GM12801 (cell line): ENCODE results near the gene FXYD7.

Experiments
- TF ChIP-seq, protein P1 (sequence below): IDR thresholded peaks from one replicate; pipeline ENCODE4 v1.5.1; 2011; ENCODE audit warnings: control low read depth; ENCODE audit not compliant: insufficient read length; ENCODE audit errors: extremely low read depth

FXYD7 gene

DNA sequence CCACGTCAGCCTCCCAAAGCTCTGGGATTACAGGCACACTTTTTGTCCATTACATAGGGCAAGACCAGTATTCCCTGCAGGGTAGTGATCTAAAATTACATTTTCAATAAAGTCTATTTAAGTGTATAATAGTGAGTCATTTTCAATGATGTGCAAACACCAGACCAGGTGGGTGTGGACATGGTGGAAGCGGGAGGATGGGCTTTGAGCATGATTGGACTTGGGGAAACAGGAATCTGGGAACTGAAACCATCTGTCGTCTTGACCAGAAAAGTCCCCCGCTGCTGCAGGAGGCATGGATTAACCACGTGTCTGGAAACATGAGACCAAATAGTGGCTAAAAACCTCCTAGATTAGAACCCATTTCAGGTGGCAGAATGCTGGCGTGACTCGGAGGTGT lies 22.6 kb upstream of the FXYD7 start:
- TF ChIP-seq, protein P1, sequence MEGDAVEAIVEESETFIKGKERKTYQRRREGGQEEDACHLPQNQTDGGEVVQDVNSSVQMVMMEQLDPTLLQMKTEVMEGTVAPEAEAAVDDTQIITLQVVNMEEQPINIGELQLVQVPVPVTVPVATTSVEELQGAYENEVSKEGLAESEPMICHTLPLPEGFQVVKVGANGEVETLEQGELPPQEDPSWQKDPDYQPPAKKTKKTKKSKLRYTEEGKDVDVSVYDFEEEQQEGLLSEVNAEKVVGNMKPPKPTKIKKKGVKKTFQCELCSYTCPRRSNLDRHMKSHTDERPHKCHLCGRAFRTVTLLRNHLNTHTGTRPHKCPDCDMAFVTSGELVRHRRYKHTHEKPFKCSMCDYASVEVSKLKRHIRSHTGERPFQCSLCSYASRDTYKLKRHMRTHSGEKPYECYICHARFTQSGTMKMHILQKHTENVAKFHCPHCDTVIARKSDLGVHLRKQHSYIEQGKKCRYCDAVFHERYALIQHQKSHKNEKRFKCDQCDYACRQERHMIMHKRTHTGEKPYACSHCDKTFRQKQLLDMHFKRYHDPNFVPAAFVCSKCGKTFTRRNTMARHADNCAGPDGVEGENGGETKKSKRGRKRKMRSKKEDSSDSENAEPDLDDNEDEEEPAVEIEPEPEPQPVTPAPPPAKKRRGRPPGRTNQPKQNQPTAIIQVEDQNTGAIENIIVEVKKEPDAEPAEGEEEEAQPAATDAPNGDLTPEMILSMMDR: no peak

DNA sequence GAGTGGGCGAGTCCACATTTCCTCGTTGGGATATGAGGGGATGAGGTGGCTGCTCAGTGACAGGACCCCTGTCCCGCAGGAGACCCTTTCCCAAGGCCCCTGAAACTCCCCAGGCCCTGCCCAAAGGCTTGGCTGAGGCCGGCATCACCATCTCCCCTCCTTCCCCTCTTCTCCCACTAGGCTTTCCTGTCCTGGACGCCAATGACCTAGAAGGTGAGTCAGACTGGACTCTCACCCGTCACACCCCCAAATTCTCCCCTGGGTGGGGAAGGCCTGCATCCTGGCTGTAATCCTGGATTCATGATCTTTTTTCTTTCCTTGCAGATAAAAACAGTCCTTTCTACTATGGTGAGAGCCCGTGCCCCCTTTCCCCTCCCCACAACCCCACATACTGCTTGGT lies 22.2 kb upstream of the FXYD7 start:
- TF ChIP-seq, protein P1: no peak

DNA sequence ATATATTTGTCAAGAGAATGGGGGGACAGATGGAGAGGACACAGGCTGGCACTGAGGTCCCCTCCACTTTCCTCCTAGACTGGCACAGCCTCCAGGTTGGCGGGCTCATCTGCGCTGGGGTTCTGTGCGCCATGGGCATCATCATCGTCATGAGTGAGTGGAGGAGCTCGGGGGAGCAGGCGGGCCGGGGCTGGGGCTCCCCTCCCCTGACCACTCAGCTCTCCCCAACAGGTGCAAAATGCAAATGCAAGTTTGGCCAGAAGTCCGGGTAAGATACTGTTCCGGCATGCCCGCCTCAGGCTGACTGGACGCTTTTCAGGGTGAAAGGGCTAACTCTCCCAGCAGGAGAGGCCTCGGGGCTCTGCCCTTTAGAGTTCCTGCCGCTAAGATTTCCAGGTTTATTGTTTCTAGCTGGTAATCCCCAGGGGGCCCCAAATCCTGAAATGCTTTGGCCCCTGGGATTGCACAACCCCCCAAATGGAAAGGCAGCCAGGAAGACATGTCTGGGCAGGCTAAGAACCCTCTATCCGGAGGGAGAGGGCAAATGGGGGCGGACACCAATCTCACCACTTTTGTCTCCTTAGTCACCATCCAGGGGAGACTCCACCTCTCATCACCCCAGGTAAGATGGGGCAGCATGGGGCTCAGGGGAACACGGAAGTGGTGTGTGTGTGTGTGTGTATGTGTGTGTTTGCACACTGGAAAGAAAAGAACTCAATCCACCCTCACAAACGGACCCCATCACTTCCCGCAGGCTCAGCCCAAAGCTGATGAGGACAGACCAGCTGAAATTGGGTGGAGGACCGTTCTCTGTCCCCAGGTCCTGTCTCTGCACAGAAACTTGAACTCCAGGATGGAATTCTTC lies 20.1 kb upstream of the FXYD7 start:
- TF ChIP-seq, protein P1: no peak

DNA sequence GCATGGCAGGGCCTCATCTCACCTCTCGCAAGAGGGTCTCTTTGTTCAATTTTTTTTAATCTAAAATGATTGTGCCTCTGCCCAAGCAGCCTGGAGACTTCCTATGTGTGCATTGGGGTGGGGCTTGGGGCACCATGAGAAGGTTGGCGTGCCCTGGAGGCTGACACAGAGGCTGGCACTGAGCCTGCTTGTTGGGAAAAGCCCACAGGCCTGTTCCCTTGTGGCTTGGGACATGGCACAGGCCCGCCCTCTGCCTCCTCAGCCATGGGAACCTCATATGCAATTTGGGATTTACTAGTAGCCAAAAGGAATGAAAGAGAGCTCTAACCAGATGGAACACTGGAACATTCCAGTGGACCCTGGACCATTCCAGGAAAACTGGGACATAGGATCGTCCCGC lies 19.5 kb upstream of the FXYD7 start:
- TF ChIP-seq, protein P1: no peak

DNA sequence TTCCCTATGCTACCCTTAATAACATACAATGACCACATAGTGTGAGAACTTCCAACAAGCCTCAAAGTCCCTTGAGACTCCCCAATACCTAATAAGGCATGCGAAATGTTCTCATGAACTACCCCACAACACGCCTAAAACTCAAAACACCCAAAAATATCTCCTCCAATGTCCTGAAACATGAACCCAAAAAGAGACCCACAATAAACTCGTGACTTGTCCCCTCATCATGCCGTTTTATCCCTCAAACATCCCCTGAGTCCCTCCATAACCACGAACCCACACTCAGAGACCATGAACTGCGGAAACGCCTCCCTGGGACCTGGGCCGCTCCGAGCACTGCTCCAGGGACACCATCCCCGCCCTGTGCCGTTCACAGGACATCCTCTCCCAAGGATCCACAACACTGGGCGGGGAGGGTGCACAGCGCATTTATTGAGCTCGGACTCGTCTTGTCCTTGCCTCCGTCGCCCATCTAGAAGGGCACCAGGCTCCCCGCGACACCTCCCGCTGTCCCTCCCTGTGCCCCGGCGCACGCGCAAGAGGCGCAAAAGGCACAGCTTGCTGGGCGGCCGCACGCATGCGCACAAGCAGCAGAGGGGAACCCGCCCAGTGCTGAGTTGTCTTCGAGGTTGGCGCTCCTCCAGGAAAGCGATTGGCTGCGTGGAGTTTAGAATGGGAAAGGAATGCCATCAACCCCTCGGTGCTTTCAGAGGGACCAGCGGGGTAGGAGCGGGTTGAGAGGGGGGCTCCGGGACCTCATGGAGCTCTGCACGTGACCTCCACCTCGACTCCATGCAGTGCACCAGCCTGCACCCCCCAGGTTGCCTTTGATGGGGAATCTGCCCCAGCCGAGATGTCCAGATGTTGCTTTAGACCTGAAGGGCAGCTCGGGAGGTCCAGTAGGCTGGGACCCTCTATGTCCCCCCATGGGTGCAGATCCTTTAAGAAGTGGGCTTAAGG lies 18.7 kb upstream of the FXYD7 start:
- TF ChIP-seq, protein P1: no peak

DNA sequence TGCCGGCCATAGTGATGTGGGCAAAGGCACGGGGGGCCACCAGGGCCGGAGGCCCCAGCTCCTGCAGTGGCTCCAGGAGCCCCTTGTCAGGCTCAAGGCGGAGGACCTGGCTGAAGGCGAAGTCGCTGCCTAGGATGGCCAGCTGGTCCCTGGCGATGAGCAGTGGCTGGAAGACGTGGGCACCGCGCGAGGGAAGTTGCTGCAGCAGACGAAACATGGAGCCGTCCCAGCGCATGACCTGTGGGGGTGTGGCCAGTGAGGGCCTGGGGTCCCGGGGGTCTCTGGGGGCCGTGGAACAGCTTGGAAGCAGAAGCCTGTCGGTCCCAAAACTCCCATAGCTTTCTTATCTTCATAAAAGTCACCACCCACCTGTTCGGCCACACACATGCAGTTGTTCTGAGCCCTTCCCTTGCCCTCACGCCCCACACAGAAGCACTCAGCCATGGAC lies 17.8 kb upstream of the FXYD7 start:
- TF ChIP-seq, protein P1: no peak
